IMR-90 (cell line): ENCODE data around the gene RAB20. TPM values are rescaled to one million over a fixed set of nuclear protein-coding genes. Genes with fewer than 3 reads are reported as not detected.

ENCODE experiments used
- ATAC-seq: fragments of 200-7000 bp; cut with Tn5 transposase; 2 replicates; pipeline ENCODE4 v1.9.1; 2020; ENCODE audit warnings: low read depth, mild to moderate bottlenecking, moderate library complexity
- BruUV-seq: library from RNA; stranded (reverse); fragments of 400-500 nt; replicated peaks from 2 replicates; lab custom pipeline; 2021; lab: Mats Ljungman, UMichigan
- CTCF ChIA-PET: fragments of 300-600 bp; formaldehyde crosslinking; extraction: SDS; loops from one replicate; lab custom pipeline; 2021; ENCODE audit warnings: antibody characterized with exemption; lab: Yijun Ruan, JAX
- POLR2A ChIA-PET: fragments of 300-600 bp; sonication (Branson Sonifier 250); formaldehyde crosslinking; loops from one replicate; lab custom pipeline; 2022; ENCODE audit warnings: antibody characterized with exemption; ENCODE audit not compliant: unreplicated experiment; lab: Charles Lee
- DNase-seq: peaks from one replicate; pipeline ENCODE4 v3.0.0; 2013
- H2AFZ ChIP-seq: replicated peaks from 2 replicates; pipeline ENCODE3; 2013; ENCODE audit warnings: low read length, mild to moderate bottlenecking; ENCODE audit not compliant: poor library complexity
- H2AK5ac ChIP-seq: 2 replicates; pipeline ENCODE4 v1.6.1; 2013; ENCODE audit warnings: low read depth, low read length, inconsistent platforms
- H2AK9ac ChIP-seq: replicated peaks from 2 replicates; pipeline ENCODE3; 2013; ENCODE audit warnings: mild to moderate bottlenecking, low read depth, low read length, moderate library complexity; ENCODE audit not compliant: poor library complexity
- H2BK120ac ChIP-seq: 2 replicates; pipeline ENCODE4 v1.6.1; 2013; ENCODE audit warnings: low read depth, low read length, inconsistent platforms
- H2BK15ac ChIP-seq: 3 replicates; pipeline ENCODE4 v1.6.1; 2013; ENCODE audit warnings: low read depth, low read length, inconsistent platforms
- H2BK20ac ChIP-seq: 2 replicates; pipeline ENCODE4 v1.6.1; 2013; ENCODE audit warnings: low read depth, mild to moderate bottlenecking, inconsistent platforms, low read length, moderate library complexity
- H2BK5ac ChIP-seq: 2 replicates; pipeline ENCODE4 v1.6.1; 2013; ENCODE audit warnings: mild to moderate bottlenecking, low read depth, low read length, inconsistent platforms; ENCODE audit not compliant: poor library complexity, severe bottlenecking
- H3K14ac ChIP-seq: replicated peaks from 2 replicates; pipeline ENCODE4 v1.6.1; 2013; ENCODE audit warnings: low read depth, low read length, inconsistent platforms
- H3K18ac ChIP-seq: 2 replicates; pipeline ENCODE4 v1.6.1; 2013; ENCODE audit warnings: low read depth, low read length, control low read depth
- H3K23ac ChIP-seq: 2 replicates; pipeline ENCODE4 v1.6.1; 2013; ENCODE audit warnings: low read depth, low read length, inconsistent platforms
- H3K27ac ChIP-seq: 2 replicates; pipeline ENCODE4 v1.5.1; 2013; ENCODE audit warnings: mild to moderate bottlenecking, control low read depth, low read length; ENCODE audit not compliant: insufficient read depth
- H3K27me3 ChIP-seq: 2 replicates; pipeline ENCODE4 v1.6.1; 2013; ENCODE audit warnings: low read length; ENCODE audit not compliant: control insufficient read depth, insufficient read depth
- H3K36me3 ChIP-seq: 2 replicates; pipeline ENCODE4 v1.6.1; 2013; ENCODE audit warnings: low read length, mixed read lengths; ENCODE audit not compliant: control insufficient read depth, insufficient read depth
- H3K4ac ChIP-seq: 2 replicates; pipeline ENCODE4 v1.6.1; 2013; ENCODE audit warnings: low read depth, low read length, inconsistent platforms
- H3K4me1 ChIP-seq: 2 replicates; pipeline ENCODE4 v1.6.1; 2013; ENCODE audit warnings: low read length, mixed read lengths; ENCODE audit not compliant: control insufficient read depth, insufficient read depth
- H3K4me2 ChIP-seq: 2 replicates; pipeline ENCODE4 v1.6.1; 2013; ENCODE audit warnings: low read depth, mild to moderate bottlenecking, control low read depth, low read length, moderate library complexity
- H3K4me3 ChIP-seq: 2 replicates; pipeline ENCODE4 v1.5.1; 2013; ENCODE audit warnings: low read depth, mild to moderate bottlenecking, control low read depth, low read length, moderate library complexity; ENCODE audit not compliant: insufficient read depth
- H3K56ac ChIP-seq: 2 replicates; pipeline ENCODE4 v1.6.1; 2013; ENCODE audit warnings: low read length, inconsistent platforms; ENCODE audit not compliant: insufficient read depth; ENCODE audit errors: extremely low read depth
- H3K79me1 ChIP-seq, 2 experiments: 2 replicates each; pipeline ENCODE4 v1.6.1; 2013; ENCODE audit warnings: low read length in 2 of 2, inconsistent platforms in 1 of 2, low read depth in 1 of 2
- H3K9ac ChIP-seq: 2 replicates; pipeline ENCODE4 v1.6.1; 2013; ENCODE audit warnings: low read depth, low read length, control low read depth
- H3K9me1 ChIP-seq: 2 replicates; pipeline ENCODE4 v1.6.1; 2013; ENCODE audit warnings: low read length, inconsistent platforms; ENCODE audit not compliant: insufficient read depth
- H3K9me3 ChIP-seq: 2 replicates; pipeline ENCODE4 v1.6.1; 2013; ENCODE audit warnings: low read length; ENCODE audit not compliant: control insufficient read depth, insufficient read depth
- H4K20me1 ChIP-seq: 2 replicates; pipeline ENCODE4 v1.6.1; 2013; ENCODE audit warnings: low read length, inconsistent platforms; ENCODE audit not compliant: insufficient read depth
- H4K5ac ChIP-seq: 2 replicates; pipeline ENCODE4 v1.6.1; 2013; ENCODE audit warnings: mild to moderate bottlenecking, low read depth, low read length, control low read depth
- H4K8ac ChIP-seq, 2 experiments: 2 replicates each; pipeline ENCODE4 v1.6.1; 2013; ENCODE audit warnings: low read depth in 2 of 2, low read length in 2 of 2, control low read depth in 1 of 2, inconsistent platforms in 1 of 2
- H4K91ac ChIP-seq: 2 replicates; pipeline ENCODE4 v1.6.1; 2013; ENCODE audit warnings: low read depth, low read length, inconsistent platforms; ENCODE audit not compliant: insufficient read depth
- CHD1 ChIP-seq: IDR thresholded peaks from 2 replicates; pipeline ENCODE4 v1.6.1; 2012; ENCODE audit warnings: low read depth, low read length, improper control_type of control experiment
- MAZ ChIP-seq: IDR thresholded peaks from 2 replicates; pipeline ENCODE4 v1.6.1; 2012; ENCODE audit warnings: low read depth, mild to moderate bottlenecking, low read length, improper control_type of control experiment, moderate library complexity, borderline replicate concordance
- RAD21 ChIP-seq: IDR thresholded peaks from 2 replicates; pipeline ENCODE4 v1.6.1; 2012; ENCODE audit warnings: low read length, improper control_type of control experiment
- RCOR1 ChIP-seq: IDR thresholded peaks from 2 replicates; pipeline ENCODE4 v1.6.1; 2012; ENCODE audit warnings: mild to moderate bottlenecking, low read length, improper control_type of control experiment; ENCODE audit not compliant: insufficient replicate concordance
- RFX5 ChIP-seq: IDR thresholded peaks from 2 replicates; pipeline ENCODE4 v1.8.0; 2012; ENCODE audit warnings: low read depth, mild to moderate bottlenecking, low read length, moderate library complexity
- WGBS, 2 experiments: methylation state at CpG; one replicate each; pipeline versions ENCODE4 v1.1.5 to v1.1.7; 2013; ENCODE audit warnings: missing lambda C conversion rate in 2 of 2; ENCODE audit not compliant: insufficient read length in 1 of 2; ENCODE audit errors: extremely low coverage in 2 of 2; 5-methylcytosine and 5-hydroxymethylcytosine counted together
- dilution Hi-C: fragments of 300-500 bp; cut with HindIII; formaldehyde crosslinking; loops from one replicate; pipeline ENCODE4 v1.14.3; 2018; ENCODE audit warnings: low sequenced_read_pairs; ENCODE audit not compliant: unreplicated experiment
- in situ Hi-C: fragments of 300-500 bp; cut with MboI; formaldehyde crosslinking; loops from 3 replicates; pipeline ENCODE4 v1.14.3; 2019; ENCODE audit warnings: low sequenced_read_pairs, inconsistent platforms, mixed read lengths
- intact Hi-C: fragments of 100-400 bp; cut with micrococcal nuclease; formaldehyde crosslinking; loops from 2 replicates; pipeline ENCODE4 v1.10.0; 2022
- polyA plus RNA-seq, 3 experiments: library from polyadenylated mRNA; depleted of rRNA; stranded (reverse); fragments of >200 nt; gene quantifications; 2 replicates each; pipeline ENCODE4 v1.2.3, GENCODE V29; 2012; ENCODE audit warnings: low replicate concordance in 1 of 3
- total RNA-seq: library from RNA; depleted of rRNA; stranded (reverse); fragments of >200 nt; gene quantifications from 2 replicates; pipeline ENCODE4 v1.2.3, GENCODE V29; 2012

RAB20 gene
- total and polyA plus RNA-seq, 2 of the 4 experiments (the other 2 are of a cell fraction), result 3.8 to 5.1 TPM

GRCh38 chr13:110546378-110546777, 15.1 kb downstream of the RAB20 start:
- H4K5ac ChIP-seq, result no peak overlapping the region
- peaks cover 5% of the 10 kb centered on the region for H3K9me1 ChIP-seq
- dilution Hi-C loops, result no loop called here
- no TSS peak for BruUV-seq
- H4K8ac ChIP-seq, result no peak overlapping the region
- ATAC-seq, result no peak
- no peak overlapping the region for H3K9ac ChIP-seq
- H2BK120ac ChIP-seq, result no peak overlapping the region
- H2BK15ac ChIP-seq, result no peak overlapping the region
- peaks cover 2% of the 10 kb centered on the region; the same call in 1 of the 2 replicates for H3K9me3 ChIP-seq
- intact Hi-C loops, result no loop called here
- H2BK5ac ChIP-seq, result no peak overlapping the region
- H3K4me2 ChIP-seq, result no peak overlapping the region
- H3K18ac ChIP-seq, result no peak overlapping the region
- H3K23ac ChIP-seq, result no peak overlapping the region
- H3K4me1 ChIP-seq, result peaks cover 8% of the 10 kb centered on the region
- 100% methylated on average over 1 of the region's 4 CpGs; no CpG with 5 or more reads in 1 of the 2 experiments for WGBS, 2 experiments
- H2AFZ ChIP-seq, result no peak overlapping the region
- H3K4me3 ChIP-seq, result no peak overlapping the region
- no peak overlapping the region for H4K91ac ChIP-seq
- in situ Hi-C loops, result no loop called here
- no peak overlapping the region for H3K14ac ChIP-seq
- no peaks in the 10 kb centered on the region for H3K36me3 ChIP-seq
- no peaks in the 10 kb centered on the region for H3K27me3 ChIP-seq
- no peak overlapping the region; the same call in 1 of the 2 replicates for H2AK5ac ChIP-seq
- no peak for DNase-seq
- H3K79me1 ChIP-seq, result no peaks in the 10 kb centered on the region; a peak in 2 of 4 replicates
- H2BK20ac ChIP-seq, result no peak overlapping the region
- CTCF ChIA-PET, result no interaction called here
- no peaks in the 10 kb centered on the region; the same call in 1 of the 2 replicates for H4K20me1 ChIP-seq
- no peak overlapping the region for H3K4ac ChIP-seq
- POLR2A ChIA-PET, result no interaction called here
- no peak overlapping the region for H3K27ac ChIP-seq
- no peak overlapping the region for H3K56ac ChIP-seq
- H2AK9ac ChIP-seq, result no peak overlapping the region
- TF ChIP-seq RCOR1 (no peak), CHD1 (no peak), MAZ (no peak), RAD21 (no peak), RFX5 (no peak)
